CD14-positive monocyte (primary cell): ENCODE measurements around the gene ATP7A. TPM values are rescaled to one million over a fixed set of nuclear protein-coding genes. Genes with fewer than 3 reads are reported as not detected.

ENCODE experiments used
- DNase-seq, 3 donors: peaks; one replicate each; pipeline ENCODE4 v3.0.0-alpha.2; 2011 to 2022
- H2AFZ ChIP-seq: 2 replicates; pipeline ENCODE4 v1.6.0; 2012; ENCODE audit warnings: mild to moderate bottlenecking, low read depth, low read length, inconsistent platforms; ENCODE audit not compliant: insufficient read depth, poor library complexity, severe bottlenecking
- H3K27ac ChIP-seq, 2 donors: 1 replicate in 1 of 2; 2 replicates in 1 of 2; pipeline ENCODE4 v1.5.1; 2012 to 2013; ENCODE audit warnings: low read length in 2 of 2, control low read depth in 1 of 2, inconsistent platforms in 1 of 2, low read depth in 1 of 2, mild to moderate bottlenecking in 1 of 2
- H3K27me3 ChIP-seq, 2 donors: one replicate each; pipeline versions ENCODE4 v1.6.0 to v1.6.1; 2011 to 2013; ENCODE audit warnings: low read length in 2 of 2; ENCODE audit not compliant: control insufficient read depth in 2 of 2, insufficient read depth in 2 of 2
- H3K36me3 ChIP-seq, 2 donors: replicated peaks in 1 of 2; 1 replicate in 1 of 2; 2 replicates in 1 of 2; pipeline versions ENCODE4 v1.5.1 to v1.6.1; 2012 to 2013; ENCODE audit warnings: low read length in 2 of 2, control low read depth in 1 of 2, inconsistent platforms in 1 of 2, mild to moderate bottlenecking in 1 of 2; ENCODE audit not compliant: insufficient read depth in 2 of 2, control insufficient read depth in 1 of 2
- H3K4me1 ChIP-seq, 2 donors: 1 replicate in 1 of 2; 2 replicates in 1 of 2; pipeline versions ENCODE4 v1.5.1 to v1.6.1; 2012 to 2013; ENCODE audit warnings: low read length in 2 of 2, control low read depth in 1 of 2, inconsistent platforms in 1 of 2, mild to moderate bottlenecking in 1 of 2, moderate library complexity in 1 of 2; ENCODE audit not compliant: insufficient read depth in 2 of 2, control insufficient read depth in 1 of 2
- H3K4me2 ChIP-seq: replicated peaks from 2 replicates; pipeline ENCODE3; 2012; ENCODE audit warnings: low read length, moderate library complexity, mild to moderate bottlenecking; ENCODE audit not compliant: poor library complexity, severe bottlenecking; ENCODE audit errors: extremely low read depth
- H3K4me3 ChIP-seq, 3 experiments: fragments of 200-600 bp in 1 of 3; sonication (generic) in 1 of 3; replicated peaks in 1 of 3; 1 replicate in 2 of 3; 2 replicates in 1 of 3; pipeline ENCODE4 v1.5.1; 2011 to 2013; ENCODE audit warnings: low read length in 3 of 3, mild to moderate bottlenecking in 3 of 3, control low read depth in 2 of 3, low read depth in 2 of 3, inconsistent platforms in 1 of 3, moderate library complexity in 1 of 3
- H3K79me2 ChIP-seq: 2 replicates; pipeline ENCODE4 v1.6.0; 2012; ENCODE audit warnings: mild to moderate bottlenecking, control low read depth, inconsistent platforms, low read length, moderate library complexity; ENCODE audit not compliant: insufficient read depth
- H3K9ac ChIP-seq: 2 replicates; pipeline ENCODE4 v1.6.0; 2017; ENCODE audit warnings: low read length, mild to moderate bottlenecking; ENCODE audit not compliant: insufficient read depth, poor library complexity, severe bottlenecking
- H3K9me3 ChIP-seq, 2 donors: replicated peaks in 1 of 2; 1 replicate in 1 of 2; 2 replicates in 1 of 2; pipeline versions ENCODE4 v1.5.1 to v1.6.1; 2012 to 2013; ENCODE audit warnings: low read length in 2 of 2, control low read depth in 1 of 2; ENCODE audit not compliant: control insufficient read depth in 1 of 2, insufficient read depth in 1 of 2
- H4K20me1 ChIP-seq: 2 replicates; pipeline ENCODE4 v1.6.0; 2012; ENCODE audit warnings: mild to moderate bottlenecking, low read length, control low read depth, moderate library complexity; ENCODE audit not compliant: insufficient read depth
- H3K27ac Mint-ChIP-seq, 7 donors: one replicate each; pipeline ENCODE4 v1.8.0; 2020; ENCODE audit warnings: mild to moderate bottlenecking in 7 of 7, mixed read lengths in 7 of 7, moderate library complexity in 6 of 7, inconsistent platforms in 2 of 7
- H3K27me3 Mint-ChIP-seq, 3 donors: one replicate each; pipeline ENCODE4 v1.8.0; 2021 to 2022; ENCODE audit warnings: low read depth in 3 of 3, mild to moderate bottlenecking in 3 of 3, mixed read lengths in 3 of 3, moderate library complexity in 3 of 3, inconsistent platforms in 1 of 3
- H3K36me3 Mint-ChIP-seq, 2 donors: one replicate each; pipeline ENCODE4 v1.8.0; 2020; ENCODE audit warnings: mixed read lengths in 2 of 2, inconsistent platforms in 1 of 2, mild to moderate bottlenecking in 1 of 2
- H3K4me1 Mint-ChIP-seq: one replicate; pipeline ENCODE4 v1.8.0; 2020; ENCODE audit warnings: mild to moderate bottlenecking, mixed read lengths
- H3K4me3 Mint-ChIP-seq, 2 donors: one replicate each; pipeline ENCODE4 v1.8.0; 2020; ENCODE audit warnings: mild to moderate bottlenecking in 2 of 2, mixed read lengths in 2 of 2, moderate library complexity in 1 of 2
- H3K9me3 Mint-ChIP-seq, 7 donors: one replicate each; pipeline ENCODE4 v1.8.0; 2020 to 2022; ENCODE audit warnings: mixed read lengths in 7 of 7, mild to moderate bottlenecking in 6 of 7, moderate library complexity in 6 of 7, inconsistent platforms in 2 of 7
- WGBS: methylation state at CpG from one replicate; pipeline ENCODE4 v1.1.5; 2013; ENCODE audit warnings: missing lambda C conversion rate; ENCODE audit not compliant: insufficient coverage; 5-methylcytosine and 5-hydroxymethylcytosine counted together
- intact Hi-C, 2 donors: fragments of 100-400 bp; cut with micrococcal nuclease; formaldehyde crosslinking; loops; one replicate each; pipeline versions ENCODE4 v1.15.0 to v1.15.1; 2023
- polyA plus RNA-seq, 3 donors: library from polyadenylated mRNA; depleted of rRNA in 1 of 3; unstranded in 2 of 3; stranded (reverse) in 1 of 3; fragments of 300-500 nt in 2 of 3; fragments of >200 nt in 1 of 3; fragmentation: Illumina TruSeq in 2 of 3; gene quantifications; 1 replicate in 2 of 3; 2 replicates in 1 of 3; pipeline ENCODE4 v1.2.3, GENCODE V29; 2012 to 2021
- TF ChIP-seq, protein P1 (sequence below): fragments of 200-600 bp; IDR thresholded peaks from one replicate; pipeline ENCODE4 v1.8.0; 2022; ENCODE audit warnings: antibody characterized with exemption, mild to moderate bottlenecking

The ATP7A gene
- polyA plus RNA-seq, 3 donors = 2.3 to 3.8 (median 2.8) TPM

DNA sequence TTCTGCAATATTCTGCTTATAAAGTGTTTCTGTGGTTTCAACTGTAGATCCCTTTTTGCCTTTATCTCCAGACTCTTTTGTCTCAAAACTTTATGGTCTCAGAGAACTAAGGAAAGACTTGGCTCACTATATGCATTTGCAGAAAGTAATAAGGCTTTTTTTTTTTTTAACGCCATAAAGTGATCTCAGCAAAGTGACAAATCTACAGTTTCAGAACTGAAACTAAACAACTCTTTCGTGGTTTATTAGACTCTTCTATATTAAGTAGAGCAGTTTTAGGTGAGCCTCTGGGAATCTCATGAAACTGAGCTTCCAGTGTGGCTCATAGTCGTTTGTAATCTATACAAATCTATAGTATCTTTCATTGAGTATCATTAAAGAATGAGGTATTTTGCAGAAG lies 15.3 kb downstream of the ATP7A start:
- TF ChIP-seq, protein P1, sequence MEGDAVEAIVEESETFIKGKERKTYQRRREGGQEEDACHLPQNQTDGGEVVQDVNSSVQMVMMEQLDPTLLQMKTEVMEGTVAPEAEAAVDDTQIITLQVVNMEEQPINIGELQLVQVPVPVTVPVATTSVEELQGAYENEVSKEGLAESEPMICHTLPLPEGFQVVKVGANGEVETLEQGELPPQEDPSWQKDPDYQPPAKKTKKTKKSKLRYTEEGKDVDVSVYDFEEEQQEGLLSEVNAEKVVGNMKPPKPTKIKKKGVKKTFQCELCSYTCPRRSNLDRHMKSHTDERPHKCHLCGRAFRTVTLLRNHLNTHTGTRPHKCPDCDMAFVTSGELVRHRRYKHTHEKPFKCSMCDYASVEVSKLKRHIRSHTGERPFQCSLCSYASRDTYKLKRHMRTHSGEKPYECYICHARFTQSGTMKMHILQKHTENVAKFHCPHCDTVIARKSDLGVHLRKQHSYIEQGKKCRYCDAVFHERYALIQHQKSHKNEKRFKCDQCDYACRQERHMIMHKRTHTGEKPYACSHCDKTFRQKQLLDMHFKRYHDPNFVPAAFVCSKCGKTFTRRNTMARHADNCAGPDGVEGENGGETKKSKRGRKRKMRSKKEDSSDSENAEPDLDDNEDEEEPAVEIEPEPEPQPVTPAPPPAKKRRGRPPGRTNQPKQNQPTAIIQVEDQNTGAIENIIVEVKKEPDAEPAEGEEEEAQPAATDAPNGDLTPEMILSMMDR = no peak
- H3K27ac Mint-ChIP-seq = peak overlapping the region in 1 of 7 donors; percentile 32
- H2AFZ ChIP-seq = no peak overlapping the region
- H3K4me3 Mint-ChIP-seq = peak overlapping the region in 1 of 2 donors; percentile 53
- no peaks in the 10 kb centered on the region for H3K9me3 ChIP-seq
- peak overlapping the region; percentile 17 for H3K4me2 ChIP-seq
- no peaks in the 10 kb centered on the region for H3K36me3 ChIP-seq
- peaks cover 7% of the 10 kb centered on the region for H3K79me2 ChIP-seq
- H3K9ac ChIP-seq = no peak overlapping the region
- peak overlapping the region in 1 of 3 experiments; percentile 7 for H3K4me3 ChIP-seq
- intact Hi-C loops = no loop called here
- H3K27me3 ChIP-seq = no peaks in the 10 kb centered on the region
- H3K4me1 ChIP-seq = peaks cover 5 to 11% of the 10 kb centered on the region in 2 donors
- H3K9me3 Mint-ChIP-seq = peaks cover 0 to 1% (median 0%) of the 10 kb centered on the region in 7 donors
- H3K4me1 Mint-ChIP-seq = peaks cover 10% of the 10 kb centered on the region
- H3K36me3 Mint-ChIP-seq = peaks cover 3 to 6% of the 10 kb centered on the region in 2 donors
- peaks cover 0 to 3% (median 0%) of the 10 kb centered on the region in 3 donors for H3K27me3 Mint-ChIP-seq
- H3K27ac ChIP-seq = no peak overlapping the region
- H4K20me1 ChIP-seq = no peaks in the 10 kb centered on the region
- DNase-seq = no peak
- no CpG with 5 or more reads among the region's 3 CpGs for WGBS

DNA sequence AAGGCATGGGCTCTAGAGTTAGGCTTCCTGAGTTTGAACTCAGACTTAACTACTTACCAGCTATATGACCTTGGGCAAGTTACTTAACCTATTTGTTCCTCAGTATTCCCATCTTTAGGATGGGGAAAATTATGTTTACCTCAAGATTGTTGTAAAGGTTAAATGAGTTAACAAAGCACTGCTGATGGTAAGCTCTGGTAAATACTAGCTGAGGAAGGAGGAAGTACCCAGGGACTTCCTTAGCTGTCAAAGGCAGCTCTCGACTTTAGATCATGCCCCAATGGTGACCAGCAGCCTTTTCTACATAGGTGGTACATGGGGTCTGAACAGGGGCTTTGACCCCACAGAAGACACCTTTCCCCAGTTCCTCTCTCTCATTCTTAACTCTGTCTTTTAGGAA lies 20.1 kb downstream of the ATP7A start:
- Mint-ChIP-seq H3K4me3 (no peak overlapping the region), H3K27me3 (peaks cover 0 to 3% (median 0%) of the 10 kb centered on the region in 3 donors), H3K27ac (no peak overlapping the region), H3K36me3 (peaks cover 3 to 6% of the 10 kb centered on the region in 2 donors), H3K4me1 (peaks cover 7% of the 10 kb centered on the region), H3K9me3 (peaks cover 0 to 8% (median 0%) of the 10 kb centered on the region in 7 donors)
- intact Hi-C loops = no loop called here
- Histone ChIP-seq H3K4me1 (peaks cover 7 to 11% of the 10 kb centered on the region in 2 donors), H3K9me3 (no peaks in the 10 kb centered on the region), H3K36me3 (no peaks in the 10 kb centered on the region), H3K4me2 (no peak overlapping the region), H2AFZ (no peak overlapping the region), H3K79me2 (no peaks in the 10 kb centered on the region), H4K20me1 (no peaks in the 10 kb centered on the region), H3K27ac (no peak overlapping the region), H3K27me3 (no peaks in the 10 kb centered on the region), H3K4me3 (no peak overlapping the region), H3K9ac (no peak overlapping the region)
- TF ChIP-seq, protein P1 = no peak
- peak in 2 of 3 donors; percentile 8 to 18 for DNase-seq
- no CpG with 5 or more reads among the region's 1 CpG for WGBS
